AG04450 (cell line): ENCODE data around the gene TMEM273. TPM values are rescaled to one million over a fixed set of nuclear protein-coding genes. Genes with fewer than 3 reads are reported as not detected.

ENCODE experiments used
- CTCF ChIA-PET: fragments of 300-600, 350-600 bp; formaldehyde crosslinking; extraction: SDS; loops from one replicate; lab custom pipeline; 2022; ENCODE audit warnings: antibody characterized with exemption, inconsistent platforms; lab: Charles Lee
- POLR2A ChIA-PET: fragments of 350-600 bp; formaldehyde crosslinking; extraction: SDS; loops from one replicate; lab custom pipeline; 2021; ENCODE audit warnings: antibody characterized with exemption, inconsistent platforms; lab: Yijun Ruan, JAX
- DNase-seq: peaks from one replicate; pipeline ENCODE4 v3.0.0-alpha.2; 2011; ENCODE audit warnings: low read depth, low spot score
- H3K27ac ChIP-seq: one replicate; pipeline ENCODE4 v1.5.1; 2012; ENCODE audit warnings: low read depth, low read length, control low read depth
- H3K27me3 ChIP-seq: one replicate; pipeline ENCODE4 v1.6.0; 2012; ENCODE audit warnings: low read length; ENCODE audit not compliant: control insufficient read depth, insufficient read depth
- H3K4me3 ChIP-seq: 2 replicates; pipeline ENCODE4 v1.5.1; 2011; ENCODE audit warnings: mild to moderate bottlenecking, low read depth, low read length, control low read depth
- H3K9me3 ChIP-seq: 2 replicates; pipeline ENCODE4 v1.5.1; 2012; ENCODE audit warnings: low read length; ENCODE audit not compliant: control insufficient read depth, insufficient read depth
- polyA plus RNA-seq: library from polyadenylated mRNA; depleted of rRNA; stranded (reverse); fragments of >200 nt; gene quantifications from 2 replicates; pipeline ENCODE4 v1.2.3, GENCODE V29; 2011
- TF ChIP-seq, protein P1 (sequence below): IDR thresholded peaks from 2 replicates; pipeline ENCODE4 v1.5.1; 2011; ENCODE audit warnings: low read depth, low read length, control low read depth, inconsistent platforms

The TMEM273 gene
- polyA plus RNA-seq, 1 experiment: not detected

DNA sequence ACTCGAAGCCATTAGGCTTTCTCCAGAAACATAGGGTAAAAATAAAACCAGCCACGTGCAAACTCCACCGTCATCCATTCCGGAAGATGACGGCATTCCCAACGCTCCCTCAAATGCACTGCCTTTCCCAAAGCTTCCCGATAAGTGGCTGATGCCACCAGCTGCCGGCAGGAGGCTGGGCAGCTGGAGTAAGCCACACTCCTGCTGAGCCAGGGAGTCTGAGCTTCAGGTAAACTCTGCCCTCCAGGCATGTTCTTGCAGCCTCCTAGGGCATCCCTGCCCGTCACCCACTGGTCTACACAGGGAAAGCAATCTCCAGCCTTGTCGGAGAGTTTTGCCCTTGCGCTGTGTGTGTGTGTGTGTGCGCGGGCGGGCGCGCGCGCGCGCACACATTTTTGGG is 40.5 kb upstream of the TMEM273 start:
- no peak overlapping the region for H3K27ac ChIP-seq
- ChIA-PET CTCF (no interaction called here), POLR2A (no interaction called here)
- TF ChIP-seq, protein P1, sequence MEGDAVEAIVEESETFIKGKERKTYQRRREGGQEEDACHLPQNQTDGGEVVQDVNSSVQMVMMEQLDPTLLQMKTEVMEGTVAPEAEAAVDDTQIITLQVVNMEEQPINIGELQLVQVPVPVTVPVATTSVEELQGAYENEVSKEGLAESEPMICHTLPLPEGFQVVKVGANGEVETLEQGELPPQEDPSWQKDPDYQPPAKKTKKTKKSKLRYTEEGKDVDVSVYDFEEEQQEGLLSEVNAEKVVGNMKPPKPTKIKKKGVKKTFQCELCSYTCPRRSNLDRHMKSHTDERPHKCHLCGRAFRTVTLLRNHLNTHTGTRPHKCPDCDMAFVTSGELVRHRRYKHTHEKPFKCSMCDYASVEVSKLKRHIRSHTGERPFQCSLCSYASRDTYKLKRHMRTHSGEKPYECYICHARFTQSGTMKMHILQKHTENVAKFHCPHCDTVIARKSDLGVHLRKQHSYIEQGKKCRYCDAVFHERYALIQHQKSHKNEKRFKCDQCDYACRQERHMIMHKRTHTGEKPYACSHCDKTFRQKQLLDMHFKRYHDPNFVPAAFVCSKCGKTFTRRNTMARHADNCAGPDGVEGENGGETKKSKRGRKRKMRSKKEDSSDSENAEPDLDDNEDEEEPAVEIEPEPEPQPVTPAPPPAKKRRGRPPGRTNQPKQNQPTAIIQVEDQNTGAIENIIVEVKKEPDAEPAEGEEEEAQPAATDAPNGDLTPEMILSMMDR: no peak
- no peaks in the 10 kb centered on the region; the same call in 1 of the 2 replicates for H3K9me3 ChIP-seq
- no peak for DNase-seq
- H3K4me3 ChIP-seq: no peak overlapping the region
- H3K27me3 ChIP-seq: peaks cover 2% of the 10 kb centered on the region

- CTCF ChIA-PET: no interaction called here
- Histone ChIP-seq H3K4me3 (no peak overlapping the region), H3K9me3 (no peaks in the 10 kb centered on the region; the same call in 1 of the 2 replicates), H3K27ac (no peak overlapping the region), H3K27me3 (peaks cover 2% of the 10 kb centered on the region)
- DNase-seq: no peak
- TF ChIP-seq, protein P1: no peak
- POLR2A ChIA-PET: no interaction called here
Observed at GRCh38 chr10:49227406-49227805, 39.2 kb upstream of the TMEM273 start.

DNA sequence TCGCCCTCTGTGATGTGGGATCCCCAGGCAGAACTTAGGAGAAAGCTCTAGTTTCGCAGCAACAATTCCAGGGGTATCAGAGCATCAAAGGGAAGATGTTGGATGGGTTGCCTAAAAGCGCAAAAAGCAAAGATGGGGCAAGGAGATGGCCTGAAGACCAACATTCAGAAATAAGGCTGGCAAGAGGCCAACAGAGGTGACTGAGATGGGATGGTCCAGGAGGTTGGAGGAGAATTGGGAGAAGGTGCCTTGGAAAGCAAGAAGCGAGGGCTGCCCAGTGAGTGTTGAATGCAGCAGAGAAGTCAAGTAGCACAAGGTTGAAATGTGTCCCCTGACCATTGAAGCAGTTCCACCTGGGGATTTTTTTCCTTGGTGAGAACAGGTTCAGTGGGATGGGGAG is 38.4 kb upstream of the TMEM273 start:
- H3K27me3 ChIP-seq: no peaks in the 10 kb centered on the region
- no peak for DNase-seq
- ChIA-PET POLR2A (no interaction called here), CTCF (no interaction called here)
- H3K4me3 ChIP-seq: no peak overlapping the region
- TF ChIP-seq, protein P1: no peak
- H3K9me3 ChIP-seq: no peaks in the 10 kb centered on the region; the same call in 1 of the 2 replicates
- no peak overlapping the region for H3K27ac ChIP-seq

GRCh38 chr10:49225218-49225876 is 37.2 kb upstream of the TMEM273 start:
- CTCF ChIA-PET: no interaction called here
- H3K4me3 ChIP-seq: no peak overlapping the region
- no peaks in the 10 kb centered on the region for H3K27me3 ChIP-seq
- no peak overlapping the region for H3K27ac ChIP-seq
- POLR2A ChIA-PET: no interaction called here
- TF ChIP-seq, protein P1: no peak
- DNase-seq: no peak
- no peaks in the 10 kb centered on the region; the same call in 1 of the 2 replicates for H3K9me3 ChIP-seq

- CTCF ChIA-PET: no interaction called here
- Histone ChIP-seq H3K4me3 (no peak overlapping the region), H3K27ac (no peak overlapping the region), H3K27me3 (no peaks in the 10 kb centered on the region), H3K9me3 (no peaks in the 10 kb centered on the region; the same call in 1 of the 2 replicates)
- DNase-seq: no peak
- POLR2A ChIA-PET: no interaction called here
- TF ChIP-seq, protein P1: no peak
Observed at GRCh38 chr10:49223205-49223604, 35.0 kb upstream of the TMEM273 start.
